ENCODE measurements around the gene PRKAR1B.

- TF ChIP-seq POLR2A (IDR thresholded peaks at IDR 0.05), result no peak
- TF ChIP-seq CTCF (IDR thresholded peaks at IDR 0.05 in 4 of 5, conservative IDR thresholded peaks at IDR 0.05 in 1 of 5), result no peak
Observed at GRCh38 chr7:559396-559705, 167.7 kb downstream of the PRKAR1B start.

All from gastrocnemius medialis (tissue), 4 donors.